ENCODE measurements around the gene FOXA1.

DNA sequence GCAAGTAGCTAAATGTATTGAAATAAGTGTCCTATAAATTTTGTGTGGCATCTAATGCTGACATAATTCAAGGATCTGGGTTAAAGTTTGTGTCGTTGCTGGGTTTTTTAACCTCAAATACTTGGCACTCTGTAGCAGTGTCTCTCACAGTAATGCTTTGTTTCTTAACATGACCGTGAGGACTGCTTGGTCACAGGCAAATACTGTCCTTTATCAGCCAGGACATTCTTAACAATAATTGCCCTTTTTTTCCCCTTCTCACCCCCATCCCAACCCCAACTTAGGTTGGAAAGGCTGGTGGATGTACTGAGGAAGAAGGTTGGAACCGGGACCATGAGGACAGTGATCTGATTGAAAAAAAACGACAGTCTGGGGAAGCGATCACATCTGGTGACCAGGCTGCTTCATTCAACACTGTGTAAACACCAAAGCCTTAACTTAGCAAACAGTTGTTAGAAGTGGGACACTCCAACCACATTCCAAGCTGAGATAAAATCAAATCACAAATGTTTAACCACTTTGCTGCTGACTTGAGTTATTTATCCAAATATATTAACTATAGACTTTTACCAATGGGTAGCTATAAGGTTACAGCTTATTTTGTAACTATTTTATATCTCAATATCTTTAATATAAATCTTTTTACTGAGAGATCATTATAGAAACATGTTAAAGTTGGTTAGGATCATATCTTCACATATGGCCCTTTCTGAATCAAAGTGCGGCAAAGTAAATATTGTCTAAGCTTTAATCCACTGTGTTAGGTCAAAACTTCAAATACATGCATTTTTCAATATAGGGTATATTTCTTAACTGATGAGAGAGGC, 48.2 kb downstream of the FOXA1 start:
- TF ChIP-seq, protein P1, sequence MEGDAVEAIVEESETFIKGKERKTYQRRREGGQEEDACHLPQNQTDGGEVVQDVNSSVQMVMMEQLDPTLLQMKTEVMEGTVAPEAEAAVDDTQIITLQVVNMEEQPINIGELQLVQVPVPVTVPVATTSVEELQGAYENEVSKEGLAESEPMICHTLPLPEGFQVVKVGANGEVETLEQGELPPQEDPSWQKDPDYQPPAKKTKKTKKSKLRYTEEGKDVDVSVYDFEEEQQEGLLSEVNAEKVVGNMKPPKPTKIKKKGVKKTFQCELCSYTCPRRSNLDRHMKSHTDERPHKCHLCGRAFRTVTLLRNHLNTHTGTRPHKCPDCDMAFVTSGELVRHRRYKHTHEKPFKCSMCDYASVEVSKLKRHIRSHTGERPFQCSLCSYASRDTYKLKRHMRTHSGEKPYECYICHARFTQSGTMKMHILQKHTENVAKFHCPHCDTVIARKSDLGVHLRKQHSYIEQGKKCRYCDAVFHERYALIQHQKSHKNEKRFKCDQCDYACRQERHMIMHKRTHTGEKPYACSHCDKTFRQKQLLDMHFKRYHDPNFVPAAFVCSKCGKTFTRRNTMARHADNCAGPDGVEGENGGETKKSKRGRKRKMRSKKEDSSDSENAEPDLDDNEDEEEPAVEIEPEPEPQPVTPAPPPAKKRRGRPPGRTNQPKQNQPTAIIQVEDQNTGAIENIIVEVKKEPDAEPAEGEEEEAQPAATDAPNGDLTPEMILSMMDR (IDR thresholded peaks at IDR 0.05), result no peak
- TF ChIP-seq EZH2 (IDR thresholded peaks at IDR 0.05; ENCODE audit: borderline replicate concordance, insufficient read depth, low read depth, low read length, poor library complexity, severe bottlenecking), result no peak
